DOHH2 (cell line): ENCODE data around the gene AHNAK.

Source experiments
- H3F3A ChIP-seq: fragments of 200-600 bp; sonication (generic), shearing (Covaris generic); 2 replicates; pipeline ENCODE4 v1.6.0; 2016; ENCODE audit warnings: antibody characterized with exemption, mild to moderate bottlenecking; ENCODE audit not compliant: control insufficient read depth, insufficient read depth
- H3K27ac ChIP-seq: fragments of 200-600 bp; sonication (generic); 2 replicates; pipeline ENCODE4 v1.5.1; 2014; ENCODE audit warnings: low read depth, mild to moderate bottlenecking, low read length, moderate library complexity
- H3K27me3 ChIP-seq: fragments of 200-600 bp; sonication (generic); 2 replicates; pipeline ENCODE4 v1.6.1; 2014; ENCODE audit warnings: mild to moderate bottlenecking, low read length, mixed read lengths; ENCODE audit not compliant: control insufficient read depth
- H3K36me3 ChIP-seq: fragments of 200-600 bp; sonication (generic); 2 replicates; pipeline ENCODE4 v1.6.1; 2014; ENCODE audit warnings: mild to moderate bottlenecking, low read length, moderate library complexity, mixed read lengths; ENCODE audit not compliant: control insufficient read depth
- H3K4me1 ChIP-seq: fragments of 200-600 bp; sonication (generic); 2 replicates; pipeline ENCODE4 v1.6.1; 2014; ENCODE audit warnings: mild to moderate bottlenecking, low read length, mixed read lengths; ENCODE audit not compliant: control insufficient read depth
- H3K4me2 ChIP-seq: fragments of 200-600 bp; sonication (generic); 2 replicates; pipeline ENCODE4 v1.6.0; 2014; ENCODE audit warnings: mild to moderate bottlenecking, low read length, moderate library complexity
- H3K4me3 ChIP-seq: fragments of 200-600 bp; sonication (generic); 2 replicates; pipeline ENCODE4 v1.5.1; 2014; ENCODE audit warnings: mild to moderate bottlenecking, low read length, mixed read lengths
- H3K79me2 ChIP-seq: fragments of 200-600 bp; sonication (generic); 2 replicates; pipeline ENCODE4 v1.6.1; 2014; ENCODE audit warnings: mild to moderate bottlenecking, low read length, mixed read lengths; ENCODE audit not compliant: control insufficient read depth
- H3K9me2 ChIP-seq: fragments of 200-600 bp; sonication (generic); replicated peaks from 2 replicates; pipeline ENCODE4 v1.6.1; 2014; ENCODE audit warnings: mild to moderate bottlenecking, low read length, mixed read lengths; ENCODE audit not compliant: control insufficient read depth
- H3K9me3 ChIP-seq: fragments of 200-600 bp; sonication (generic); 2 replicates; pipeline ENCODE4 v1.6.1; 2014; ENCODE audit warnings: antibody characterized with exemption, low read length, mixed read lengths; ENCODE audit not compliant: control insufficient read depth, insufficient read depth
- H4K20me1 ChIP-seq: fragments of 200-600 bp; sonication (generic); 2 replicates; pipeline ENCODE4 v1.6.0; 2014; ENCODE audit warnings: low read depth, mild to moderate bottlenecking, antibody characterized with exemption, low read length, moderate library complexity; ENCODE audit not compliant: control insufficient read depth, insufficient read depth
- CTCF ChIP-seq: fragments of 200-600 bp; sonication (generic); IDR thresholded peaks from one replicate; pipeline ENCODE4 v1.5.1; 2014; ENCODE audit warnings: antibody characterized with exemption, mild to moderate bottlenecking, low read depth, low read length; ENCODE audit not compliant: poor library complexity, severe bottlenecking
- EZH2phosphoT487 ChIP-seq: fragments of 200-600 bp; sonication (generic); IDR thresholded peaks from 2 replicates; pipeline ENCODE4 v1.6.1; 2017; ENCODE audit warnings: borderline replicate concordance, mild to moderate bottlenecking, antibody characterized with exemption, low read length, moderate library complexity, mixed read lengths

AHNAK gene

GRCh38 chr11:62439785-62440602, 106.6 kb downstream of the AHNAK start:
- no peak overlapping the region for H3K4me2 ChIP-seq
- no peaks in the 10 kb centered on the region for H4K20me1 ChIP-seq
- H3K9me3 ChIP-seq = no peaks in the 10 kb centered on the region
- no peaks in the 10 kb centered on the region for H3F3A ChIP-seq
- H3K36me3 ChIP-seq = no peaks in the 10 kb centered on the region
- H3K4me3 ChIP-seq = no peak overlapping the region
- H3K9me2 ChIP-seq = no peaks in the 10 kb centered on the region
- no peak overlapping the region for H3K27ac ChIP-seq
- no peak for TF ChIP-seq CTCF
- no peak for TF ChIP-seq EZH2phosphoT487
- H3K4me1 ChIP-seq = no peaks in the 10 kb centered on the region
- H3K27me3 ChIP-seq = peaks cover 15% of the 10 kb centered on the region
- H3K79me2 ChIP-seq = no peaks in the 10 kb centered on the region

- H3K27ac ChIP-seq = no peak overlapping the region
- no peak for TF ChIP-seq EZH2phosphoT487
- TF ChIP-seq CTCF = no peak
- H3K79me2 ChIP-seq = no peaks in the 10 kb centered on the region
- H4K20me1 ChIP-seq = no peaks in the 10 kb centered on the region
- H3K9me2 ChIP-seq = no peaks in the 10 kb centered on the region
- no peaks in the 10 kb centered on the region for H3F3A ChIP-seq
- no peak overlapping the region for H3K4me3 ChIP-seq
- H3K36me3 ChIP-seq = no peaks in the 10 kb centered on the region
- no peak overlapping the region for H3K4me2 ChIP-seq
- peaks cover 7% of the 10 kb centered on the region for H3K27me3 ChIP-seq
- no peaks in the 10 kb centered on the region for H3K9me3 ChIP-seq
- no peaks in the 10 kb centered on the region for H3K4me1 ChIP-seq
These were observed 108.0 kb downstream of the AHNAK start for GRCh38 chr11:62438641-62439040.

GRCh38 chr11:62437616-62438015, 109.0 kb downstream of the AHNAK start:
- H3K9me2 ChIP-seq = no peaks in the 10 kb centered on the region
- TF ChIP-seq CTCF = no peak
- TF ChIP-seq EZH2phosphoT487 = no peak
- no peak overlapping the region for H3K4me2 ChIP-seq
- no peaks in the 10 kb centered on the region for H3K36me3 ChIP-seq
- peaks cover 9% of the 10 kb centered on the region for H3K27me3 ChIP-seq
- H3K4me3 ChIP-seq = no peak overlapping the region
- no peaks in the 10 kb centered on the region for H3K79me2 ChIP-seq
- no peak overlapping the region for H3K27ac ChIP-seq
- no peaks in the 10 kb centered on the region for H3F3A ChIP-seq
- H3K4me1 ChIP-seq = no peaks in the 10 kb centered on the region
- H3K9me3 ChIP-seq = no peaks in the 10 kb centered on the region
- no peaks in the 10 kb centered on the region for H4K20me1 ChIP-seq
